H9 (cell line): ENCODE measurements around the gene BFSP2. TPM values are rescaled to one million over a fixed set of nuclear protein-coding genes. Genes with fewer than 3 reads are reported as not detected.

Experiments used
- DNase-seq: peaks from one replicate; pipeline ENCODE4 v3.0.0-alpha.2; 2017
- H2AFZ ChIP-seq: one replicate; pipeline ENCODE4 v1.6.1; 2013; ENCODE audit warnings: mild to moderate bottlenecking, low read length, control low read depth, moderate library complexity
- H2AK5ac ChIP-seq: 2 replicates; pipeline ENCODE4 v1.6.1; 2013; ENCODE audit warnings: low read length, control low read depth, mixed read lengths; ENCODE audit not compliant: insufficient read length
- H2BK120ac ChIP-seq: one replicate; pipeline ENCODE4 v1.6.1; 2013; ENCODE audit warnings: low read depth, mild to moderate bottlenecking, low read length, control low read depth, inconsistent platforms; ENCODE audit not compliant: poor library complexity, severe bottlenecking
- H2BK12ac ChIP-seq: 2 replicates; pipeline ENCODE4 v1.6.1; 2013; ENCODE audit warnings: low read length, control low read depth, mixed read lengths, low read depth; ENCODE audit not compliant: insufficient read length
- H2BK15ac ChIP-seq: 2 replicates; pipeline ENCODE4 v1.6.1; 2013; ENCODE audit warnings: low read depth, low read length, control low read depth
- H2BK20ac ChIP-seq: one replicate; pipeline ENCODE4 v1.6.1; 2013; ENCODE audit warnings: low read depth, mild to moderate bottlenecking, low read length, control low read depth, inconsistent platforms; ENCODE audit not compliant: poor library complexity, severe bottlenecking
- H2BK5ac ChIP-seq: 2 replicates; pipeline ENCODE4 v1.6.1; 2013; ENCODE audit warnings: low read length, control low read depth, mixed read lengths; ENCODE audit not compliant: insufficient read length
- H3K14ac ChIP-seq: 2 replicates; pipeline ENCODE4 v1.6.1; 2013; ENCODE audit warnings: low read length, control low read depth; ENCODE audit not compliant: insufficient read depth
- H3K18ac ChIP-seq: 2 replicates; pipeline ENCODE4 v1.6.1; 2013; ENCODE audit warnings: low read depth, mild to moderate bottlenecking, mixed read lengths, low read length, control low read depth; ENCODE audit not compliant: insufficient read length
- H3K23ac ChIP-seq: 2 replicates; pipeline ENCODE4 v1.6.1; 2013; ENCODE audit warnings: low read length, control low read depth, mixed read lengths, low read depth; ENCODE audit not compliant: insufficient read length
- H3K23me2 ChIP-seq: 2 replicates; pipeline ENCODE4 v1.6.1; 2013; ENCODE audit warnings: low read depth, mild to moderate bottlenecking, mixed read lengths, low read length, control low read depth; ENCODE audit not compliant: insufficient read length, poor library complexity, severe bottlenecking
- H3K27ac ChIP-seq: 2 replicates; pipeline ENCODE4 v1.5.1; 2013; ENCODE audit warnings: low read length, control low read depth, mixed read lengths, low read depth; ENCODE audit not compliant: insufficient read length
- H3K27me3 ChIP-seq: 2 replicates; pipeline ENCODE4 v1.6.1; 2013; ENCODE audit warnings: low read length, control low read depth, inconsistent platforms; ENCODE audit not compliant: insufficient read depth
- H3K4ac ChIP-seq: 2 replicates; pipeline ENCODE4 v1.6.1; 2013; ENCODE audit warnings: low read depth, mild to moderate bottlenecking, control low read depth, inconsistent platforms, low read length, moderate library complexity
- H3K4me1 ChIP-seq: 2 replicates; pipeline ENCODE4 v1.6.1; 2013; ENCODE audit warnings: low read length, control low read depth, inconsistent platforms; ENCODE audit not compliant: insufficient read depth
- H3K4me2 ChIP-seq: 2 replicates; pipeline ENCODE4 v1.6.1; 2013; ENCODE audit warnings: low read length, control low read depth, mixed read lengths; ENCODE audit not compliant: insufficient read length, insufficient read depth
- H3K56ac ChIP-seq: 2 replicates; pipeline ENCODE4 v1.6.1; 2013; ENCODE audit warnings: low read depth, mild to moderate bottlenecking, mixed read lengths, low read length, control low read depth; ENCODE audit not compliant: insufficient read length
- H3K79me1 ChIP-seq: 2 replicates; pipeline ENCODE4 v1.6.1; 2013; ENCODE audit warnings: low read depth, mild to moderate bottlenecking, moderate library complexity, low read length, control low read depth, inconsistent platforms; ENCODE audit not compliant: insufficient read depth, poor library complexity, severe bottlenecking
- H3K79me2 ChIP-seq: 2 replicates; pipeline ENCODE4 v1.6.1; 2013; ENCODE audit warnings: low read length, control low read depth, inconsistent platforms; ENCODE audit not compliant: insufficient read depth
- H3K9ac ChIP-seq: 2 replicates; pipeline ENCODE4 v1.6.1; 2013; ENCODE audit warnings: low read length, control low read depth, mixed read lengths; ENCODE audit not compliant: insufficient read length; ENCODE audit errors: extremely low read depth
- H3K9me3 ChIP-seq: one replicate; pipeline ENCODE4 v1.6.1; 2013; ENCODE audit warnings: low read depth, low read length, inconsistent platforms; ENCODE audit not compliant: control insufficient read depth
- H3T11ph ChIP-seq: one replicate; pipeline ENCODE4 v1.6.1; 2013; ENCODE audit warnings: mild to moderate bottlenecking, low read length, control low read depth, inconsistent platforms
- H4K20me1 ChIP-seq: one replicate; pipeline ENCODE4 v1.6.1; 2013; ENCODE audit not compliant: control insufficient read depth, insufficient read length, insufficient read depth
- H4K5ac ChIP-seq: 2 replicates; pipeline ENCODE4 v1.6.1; 2013; ENCODE audit warnings: low read depth, mild to moderate bottlenecking, mixed read lengths, low read length, control low read depth; ENCODE audit not compliant: insufficient read length
- H4K8ac ChIP-seq: replicated peaks from 2 replicates; pipeline ENCODE4 v1.6.1; 2013; ENCODE audit warnings: low read length, control low read depth, mixed read lengths, low read depth; ENCODE audit not compliant: insufficient read length
- H4K91ac ChIP-seq: 2 replicates; pipeline ENCODE4 v1.6.1; 2013; ENCODE audit warnings: low read depth, mild to moderate bottlenecking, moderate library complexity, mixed read lengths, low read length, control low read depth; ENCODE audit not compliant: insufficient read length
- H3K27ac Mint-ChIP-seq, 3 experiments: 2 replicates in 2 of 3; 3 replicates in 1 of 3; pipeline ENCODE4 v1.8.0; 2020 to 2021; ENCODE audit warnings: mixed read lengths in 3 of 3, mild to moderate bottlenecking in 1 of 3, moderate library complexity in 1 of 3
- H3K27me3 Mint-ChIP-seq: 2 replicates; pipeline ENCODE4 v1.8.0; 2021; ENCODE audit warnings: low read depth, mild to moderate bottlenecking, moderate library complexity, mixed read lengths
- H3K36me3 Mint-ChIP-seq, 3 experiments: 2 replicates in 2 of 3; 3 replicates in 1 of 3; pipeline ENCODE4 v1.8.0; 2020 to 2021; ENCODE audit warnings: low read depth in 3 of 3, mixed read lengths in 3 of 3; ENCODE audit not compliant: insufficient read depth in 1 of 3
- H3K4me1 Mint-ChIP-seq, 2 experiments: 2 replicates each; pipeline ENCODE4 v1.8.0; 2020; ENCODE audit warnings: mixed read lengths in 2 of 2
- H3K4me3 Mint-ChIP-seq, 2 experiments: 2 replicates in 1 of 2; 3 replicates in 1 of 2; pipeline ENCODE4 v1.8.0; 2020 to 2021; ENCODE audit warnings: mild to moderate bottlenecking in 2 of 2, mixed read lengths in 2 of 2, moderate library complexity in 1 of 2
- H3K9me3 Mint-ChIP-seq, 2 experiments: 2 replicates in 1 of 2; 3 replicates in 1 of 2; pipeline ENCODE4 v1.8.0; 2020; ENCODE audit warnings: mild to moderate bottlenecking in 2 of 2, mixed read lengths in 2 of 2, moderate library complexity in 1 of 2
- WGBS: extraction: QIAGEN DNeasy Blood & Tissue Kit; methylation state at CpG from one replicate; pipeline ENCODE4 v1.1.7; 2013; ENCODE audit warnings: missing lambda C conversion rate, low lambda C conversion rate, mixed read lengths; ENCODE audit not compliant: insufficient read length; ENCODE audit errors: extremely low coverage; 5-methylcytosine and 5-hydroxymethylcytosine counted together
- total RNA-seq: library from RNA; stranded (reverse); gene quantifications from 2 replicates; pipeline ENCODE4 v1.2.1, GENCODE V29; 2021
- TF ChIP-seq, protein P1 (sequence below): fragments of 200-600 bp; sonication (generic); conservative IDR thresholded peaks from 3 replicates; pipeline ENCODE4 v1.8.0; 2021; ENCODE audit warnings: antibody characterized with exemption, mild to moderate bottlenecking

Gene BFSP2
- total RNA-seq, 1 experiment from 2014 or later, result not detected

DNA sequence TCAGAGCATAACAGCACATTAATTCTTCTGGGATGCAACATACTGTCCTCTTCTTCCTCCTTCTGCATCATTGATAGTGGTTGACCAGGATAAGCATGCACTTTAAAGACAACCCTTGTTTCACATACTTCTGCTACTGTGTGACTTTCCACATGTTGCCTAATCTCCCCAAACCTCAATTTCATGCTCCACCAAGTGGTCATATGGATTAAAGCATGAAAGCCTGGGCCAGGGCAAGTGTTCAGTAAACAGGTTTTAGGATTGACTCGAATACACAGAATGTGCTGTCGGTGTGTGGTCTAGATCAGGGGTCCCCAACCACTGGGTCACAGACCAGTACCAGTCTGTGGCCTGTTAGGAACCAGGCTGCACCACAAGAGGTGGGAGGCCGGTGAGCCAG lies 22.5 kb upstream of the BFSP2 start:
- no peak overlapping the region for H2BK15ac ChIP-seq
- H3K18ac ChIP-seq, result no peak overlapping the region
- H3K4ac ChIP-seq, result no peak overlapping the region
- Mint-ChIP-seq H3K27ac (0 out of 7 replicates have a peak overlapping the region, but pooled peaks of 1 of the 3 experiments have one; percentile 17), H3K9me3 (no peaks in the 10 kb centered on the region), H3K4me3 (no peak overlapping the region), H3K27me3 (no peaks in the 10 kb centered on the region), H3K36me3 (peaks cover 0 to 3% (median 0%) of the 10 kb centered on the region in 3 experiments; a peak in 2 of 7 replicates), H3K4me1 (peaks cover 26 to 29% of the 10 kb centered on the region in 2 experiments)
- H3K27ac ChIP-seq, result no peak overlapping the region
- no peak overlapping the region for H2BK12ac ChIP-seq
- H3K27me3 ChIP-seq, result no peaks in the 10 kb centered on the region
- no peak for DNase-seq
- no peaks in the 10 kb centered on the region for H3K23me2 ChIP-seq
- H3K14ac ChIP-seq, result no peak overlapping the region
- H2BK120ac ChIP-seq, result no peak overlapping the region
- H4K5ac ChIP-seq, result no peak overlapping the region
- H2AFZ ChIP-seq, result no peak overlapping the region
- TF ChIP-seq, protein P1, sequence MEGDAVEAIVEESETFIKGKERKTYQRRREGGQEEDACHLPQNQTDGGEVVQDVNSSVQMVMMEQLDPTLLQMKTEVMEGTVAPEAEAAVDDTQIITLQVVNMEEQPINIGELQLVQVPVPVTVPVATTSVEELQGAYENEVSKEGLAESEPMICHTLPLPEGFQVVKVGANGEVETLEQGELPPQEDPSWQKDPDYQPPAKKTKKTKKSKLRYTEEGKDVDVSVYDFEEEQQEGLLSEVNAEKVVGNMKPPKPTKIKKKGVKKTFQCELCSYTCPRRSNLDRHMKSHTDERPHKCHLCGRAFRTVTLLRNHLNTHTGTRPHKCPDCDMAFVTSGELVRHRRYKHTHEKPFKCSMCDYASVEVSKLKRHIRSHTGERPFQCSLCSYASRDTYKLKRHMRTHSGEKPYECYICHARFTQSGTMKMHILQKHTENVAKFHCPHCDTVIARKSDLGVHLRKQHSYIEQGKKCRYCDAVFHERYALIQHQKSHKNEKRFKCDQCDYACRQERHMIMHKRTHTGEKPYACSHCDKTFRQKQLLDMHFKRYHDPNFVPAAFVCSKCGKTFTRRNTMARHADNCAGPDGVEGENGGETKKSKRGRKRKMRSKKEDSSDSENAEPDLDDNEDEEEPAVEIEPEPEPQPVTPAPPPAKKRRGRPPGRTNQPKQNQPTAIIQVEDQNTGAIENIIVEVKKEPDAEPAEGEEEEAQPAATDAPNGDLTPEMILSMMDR, result peak; percentile 58
- H3K4me2 ChIP-seq, result no peak overlapping the region
- no peaks in the 10 kb centered on the region for H3K9me3 ChIP-seq
- H4K91ac ChIP-seq, result no peak overlapping the region
- no peaks in the 10 kb centered on the region for H3K79me1 ChIP-seq
- no peaks in the 10 kb centered on the region for H3K79me2 ChIP-seq
- no peak overlapping the region for H2BK5ac ChIP-seq
- no peak overlapping the region for H3T11ph ChIP-seq
- H3K4me1 ChIP-seq, result peaks cover 12% of the 10 kb centered on the region
- H2AK5ac ChIP-seq, result no peak overlapping the region
- no peak overlapping the region for H4K8ac ChIP-seq
- H4K20me1 ChIP-seq, result no peaks in the 10 kb centered on the region
- WGBS, result no CpG with 5 or more reads among the region's 3 CpGs
- no peak overlapping the region for H2BK20ac ChIP-seq
- no peak overlapping the region for H3K56ac ChIP-seq
- no peak overlapping the region for H3K23ac ChIP-seq
- H3K9ac ChIP-seq, result no peak overlapping the region
